Activated naive CD4-positive, alpha-beta T cell treated with anti-CD3 and anti-CD28 coated beads for 36 hours (primary cell): ENCODE data around the gene ENTPD2. TPM values are rescaled to one million over a fixed set of nuclear protein-coding genes. Genes with fewer than 3 reads are reported as not detected.

ENCODE experiments used
- CTCF ChIA-PET: fragments of 350-600 bp; sonication (Branson Sonifier 250); formaldehyde crosslinking; loops from one replicate; lab custom pipeline; 2021; ENCODE audit warnings: antibody characterized with exemption; lab: Charles Lee
- DNase-seq: peaks from one replicate; pipeline ENCODE4 v3.0.0-alpha.2; 2020
- H3K27ac Mint-ChIP-seq: one replicate; pipeline ENCODE4 v1.8.0; 2021; ENCODE audit warnings: mild to moderate bottlenecking, mixed read lengths
- H3K27me3 Mint-ChIP-seq: one replicate; pipeline ENCODE4 v1.8.0; 2021; ENCODE audit warnings: low read depth, mixed read lengths
- H3K36me3 Mint-ChIP-seq: one replicate; pipeline ENCODE4 v1.8.0; 2021; ENCODE audit warnings: low read depth, mixed read lengths
- H3K4me1 Mint-ChIP-seq: one replicate; pipeline ENCODE4 v1.8.0; 2021; ENCODE audit warnings: low read depth, mixed read lengths
- H3K4me3 Mint-ChIP-seq: one replicate; pipeline ENCODE4 v1.8.0; 2021; ENCODE audit warnings: mild to moderate bottlenecking, moderate library complexity, mixed read lengths
- H3K9me3 Mint-ChIP-seq: one replicate; pipeline ENCODE4 v1.8.0; 2021; ENCODE audit warnings: mixed read lengths
- intact Hi-C: fragments of 100-400 bp; cut with micrococcal nuclease; formaldehyde crosslinking; loops from one replicate; pipeline ENCODE4 v1.15.1; 2023
- total RNA-seq, 2 experiments: library from RNA; stranded (reverse); gene quantifications; one replicate each; pipeline ENCODE4 v1.2.3, GENCODE V29; 2021

Gene ENTPD2
- total RNA-seq, 2 experiments from 2014 or later: not detected

DNA sequence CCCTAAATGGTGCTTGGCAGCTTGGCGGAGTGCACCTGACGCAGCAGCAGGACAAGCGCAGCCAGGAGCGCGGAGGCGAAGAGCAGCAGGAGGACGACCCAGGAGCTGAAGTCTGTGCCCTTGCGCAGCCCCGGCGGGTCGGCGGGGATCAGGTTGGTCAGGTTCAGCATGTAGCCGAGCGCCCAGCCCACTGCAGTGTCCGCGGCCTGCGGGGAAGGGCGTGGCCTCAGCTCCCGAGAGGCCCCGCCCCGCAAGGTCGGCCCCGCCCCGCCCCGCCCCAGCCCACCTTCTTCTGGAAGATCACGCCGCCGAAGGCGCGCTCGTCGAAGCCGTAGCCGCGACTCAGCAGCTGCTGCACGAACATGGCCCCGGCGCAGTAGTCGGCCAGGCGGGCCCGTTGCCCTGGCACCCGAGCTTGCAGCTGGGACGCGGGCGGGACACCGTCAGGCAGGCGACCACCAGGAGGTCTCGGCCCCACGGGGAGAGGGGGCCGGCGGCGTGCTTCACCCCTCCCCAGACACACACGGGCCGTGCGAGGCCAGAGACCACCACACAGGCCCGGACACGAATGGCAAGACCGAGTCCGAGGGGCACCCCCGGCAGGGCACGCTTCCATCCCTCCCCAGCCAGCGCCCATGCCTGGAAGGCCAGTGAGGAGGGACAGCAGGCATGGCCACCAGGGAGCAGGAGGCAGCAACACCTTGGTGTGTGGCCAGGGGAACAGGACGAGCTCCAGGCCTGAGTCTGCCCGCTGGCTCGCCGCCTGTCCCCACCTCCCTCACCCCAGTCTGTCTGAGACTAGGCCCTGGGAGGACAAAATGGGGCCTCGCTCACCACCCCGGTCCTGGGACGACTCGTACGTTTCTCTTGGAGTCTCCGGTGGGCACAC, 5.0 kb downstream of the ENTPD2 start:
- Mint-ChIP-seq H3K4me3 (no peak overlapping the region), H3K36me3 (no peaks in the 10 kb centered on the region), H3K27ac (no peak overlapping the region), H3K9me3 (no peaks in the 10 kb centered on the region), H3K27me3 (peaks cover 47% of the 10 kb centered on the region), H3K4me1 (peaks cover 14% of the 10 kb centered on the region)
- intact Hi-C loops: loop anchor here (5.0 kb wide), 2 partner anchors 78 to 188 kb away; no protein-coding TSS in a partner anchor
- DNase-seq: no peak
- CTCF ChIA-PET: interaction anchor here (0.6 to 1.9 kb wide), 11 partner anchors 9 to 540 kb away, joined by 3 to 8 read pairs (median 3); partner anchors contain the start of gene SAPCD2

DNA sequence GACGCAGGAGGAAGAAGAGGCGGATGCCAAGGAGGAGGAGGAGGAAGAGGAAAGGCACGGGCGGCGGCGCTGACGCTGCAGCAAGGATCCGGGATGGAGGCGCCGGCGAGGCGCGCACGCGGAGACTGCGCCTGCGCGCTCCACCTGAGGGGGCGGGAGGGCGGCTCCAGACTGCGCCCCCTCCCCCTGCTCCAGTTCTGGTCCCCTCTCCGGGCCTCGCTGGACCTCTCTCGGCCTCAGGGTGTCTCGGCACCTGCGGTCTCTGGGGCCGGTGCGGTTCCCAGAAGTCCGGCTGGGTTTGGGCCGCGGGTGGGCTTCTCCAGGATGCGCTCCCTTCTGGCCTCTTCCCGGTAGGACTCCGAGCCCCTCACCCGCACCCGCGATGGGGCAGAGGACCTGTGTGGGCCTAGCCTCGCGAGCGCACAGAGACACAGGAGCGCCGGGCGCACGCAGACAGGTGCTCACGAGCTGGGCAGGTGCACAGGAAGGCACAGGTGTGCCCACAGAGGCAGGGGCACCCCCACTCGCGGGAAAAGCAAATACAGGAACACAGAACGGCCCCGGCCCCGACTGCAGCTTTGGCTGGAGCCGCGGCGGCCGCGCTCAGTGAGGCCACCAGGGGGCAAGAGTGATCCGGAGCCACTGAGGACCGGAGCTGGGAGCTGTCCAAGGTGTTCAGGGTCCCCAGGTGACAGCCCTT, 7.6 kb downstream of the ENTPD2 start, which contains the start of gene NPDC1:
NPDC1 (minus strand) TSS at position 90 of the 700 bp plus-strand sequence. CDS start 188 bp downstream, outside the sequence.
- peaks cover 47% of the 10 kb centered on the region for H3K27me3 Mint-ChIP-seq

DNA sequence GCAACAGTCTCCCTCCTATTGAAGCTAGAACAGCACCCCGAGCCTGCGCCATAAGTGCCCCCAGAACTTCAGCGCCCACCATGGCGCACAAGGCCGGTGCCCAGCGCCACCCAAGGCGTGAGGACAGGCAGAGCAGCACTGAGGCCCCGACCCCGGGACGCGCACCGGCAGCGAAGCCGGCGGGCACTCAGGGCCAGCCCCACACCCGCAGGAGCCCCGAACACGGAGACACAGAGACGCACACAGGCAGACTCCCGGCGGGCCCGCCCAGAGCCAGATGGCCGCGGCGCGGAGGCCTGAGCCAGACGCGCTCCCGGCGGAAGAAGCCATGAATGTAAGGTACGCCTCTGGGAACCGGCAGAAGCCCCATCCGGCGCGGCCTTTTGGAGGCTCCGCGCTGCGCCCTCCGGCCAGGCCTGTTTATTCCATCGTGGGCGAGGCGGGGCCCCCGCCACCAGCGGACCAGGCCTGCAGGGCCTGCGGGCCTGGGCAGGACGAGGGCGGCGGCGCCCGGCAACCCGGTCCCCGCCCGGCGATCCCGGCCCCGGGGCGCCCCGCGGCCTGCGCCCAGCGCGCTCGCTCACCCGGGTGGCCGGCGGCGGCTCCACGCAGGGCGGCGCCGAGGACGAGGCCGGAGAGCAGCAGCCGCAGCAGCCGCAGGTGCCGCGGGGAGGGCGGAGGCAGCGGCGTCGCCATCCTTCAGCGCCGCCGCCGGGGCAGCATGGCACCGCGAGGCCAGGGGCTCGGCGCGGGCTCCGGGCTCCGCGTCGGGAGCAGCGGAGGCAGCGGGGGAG, 8.4 kb downstream of the ENTPD2 start:
- H3K36me3 Mint-ChIP-seq: no peaks in the 10 kb centered on the region
- peaks cover 14% of the 10 kb centered on the region for H3K4me1 Mint-ChIP-seq
- CTCF ChIA-PET: interaction anchor here (0.7 to 2.2 kb wide), 5 partner anchors 10 to 38 kb away, joined by 3 to 13 read pairs (median 5); no protein-coding TSS in a partner anchor
- no peak overlapping the region for H3K27ac Mint-ChIP-seq
- peaks cover 45% of the 10 kb centered on the region for H3K27me3 Mint-ChIP-seq
- DNase-seq: no peak
- H3K9me3 Mint-ChIP-seq: no peaks in the 10 kb centered on the region
- intact Hi-C loops: loop anchor here (1.0 to 5.0 kb wide), 3 partner anchors 22 to 192 kb away; no protein-coding TSS in a partner anchor
- H3K4me3 Mint-ChIP-seq: peak overlapping the region; percentile 50

More for the DNA sequence above, 7.6 kb downstream of the ENTPD2 start, which contains the start of gene NPDC1:
- DNase-seq: peak; percentile 90
- Mint-ChIP-seq H3K4me3 (peak within 1 kb of the TSS; percentile 50), H3K4me1 (peaks cover 14% of the 10 kb centered on the region), H3K27ac (no peak within 1 kb of the TSS), H3K9me3 (no peaks in the 10 kb centered on the region), H3K36me3 (no peaks in the 10 kb centered on the region)
- intact Hi-C loops: loop anchor here (1.0 to 5.0 kb wide), 3 partner anchors 21 to 191 kb away; no protein-coding TSS in a partner anchor
- CTCF ChIA-PET: interaction anchor here (0.5 to 1.9 kb wide), 29 partner anchors 10 to 222 kb away, joined by 3 to 37 read pairs (median 4); partner anchors contain the start of genes MAN1B1, RNF224 and SAPCD2

DNA sequence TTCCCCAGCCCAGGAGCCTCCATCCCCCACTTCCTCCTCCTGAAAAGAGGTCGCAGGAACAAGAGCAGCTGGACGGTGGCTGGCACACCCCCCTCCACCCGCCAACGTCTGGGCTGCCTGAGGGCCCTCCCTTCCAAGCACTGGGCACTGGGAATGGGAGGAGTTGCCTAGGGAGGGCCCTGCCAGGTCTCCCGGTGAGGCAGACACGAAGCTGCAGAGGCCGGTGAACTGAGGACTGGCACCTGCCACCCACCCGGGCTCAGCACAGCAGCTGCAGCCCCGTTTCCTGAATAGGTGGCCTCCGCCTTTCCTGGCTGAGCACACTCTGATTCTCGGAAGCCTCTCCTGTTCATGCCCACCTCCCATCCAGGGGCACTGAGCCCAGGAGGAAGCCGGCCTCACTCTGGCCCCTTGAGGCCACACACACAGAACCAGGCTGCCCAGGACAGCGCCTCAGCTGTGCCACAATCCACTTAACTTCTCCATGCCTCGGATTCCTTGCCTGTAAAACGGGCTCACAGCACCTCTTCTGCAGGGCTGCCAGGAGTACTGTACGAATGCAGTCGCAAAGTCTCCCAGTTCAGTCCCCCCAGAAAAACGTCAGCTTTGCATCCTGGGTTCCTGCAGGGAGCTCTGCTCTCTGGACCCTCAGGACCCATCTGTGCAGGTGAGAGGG, 9.2 kb downstream of the ENTPD2 start:
- no peak overlapping the region for H3K27ac Mint-ChIP-seq
- no peaks in the 10 kb centered on the region for H3K9me3 Mint-ChIP-seq
- H3K36me3 Mint-ChIP-seq: no peaks in the 10 kb centered on the region
- DNase-seq: no peak
- peaks cover 39% of the 10 kb centered on the region for H3K27me3 Mint-ChIP-seq
- H3K4me3 Mint-ChIP-seq: peak overlapping the region; percentile 49
- intact Hi-C loops: loop anchor here (5.0 kb wide), 2 partner anchors 83 to 193 kb away; no protein-coding TSS in a partner anchor
- CTCF ChIA-PET: interaction anchor here (0.7 to 2.2 kb wide), 5 partner anchors 9 to 33 kb away, joined by 3 to 13 read pairs (median 4); no protein-coding TSS in a partner anchor
- H3K4me1 Mint-ChIP-seq: peaks cover 11% of the 10 kb centered on the region

DNA sequence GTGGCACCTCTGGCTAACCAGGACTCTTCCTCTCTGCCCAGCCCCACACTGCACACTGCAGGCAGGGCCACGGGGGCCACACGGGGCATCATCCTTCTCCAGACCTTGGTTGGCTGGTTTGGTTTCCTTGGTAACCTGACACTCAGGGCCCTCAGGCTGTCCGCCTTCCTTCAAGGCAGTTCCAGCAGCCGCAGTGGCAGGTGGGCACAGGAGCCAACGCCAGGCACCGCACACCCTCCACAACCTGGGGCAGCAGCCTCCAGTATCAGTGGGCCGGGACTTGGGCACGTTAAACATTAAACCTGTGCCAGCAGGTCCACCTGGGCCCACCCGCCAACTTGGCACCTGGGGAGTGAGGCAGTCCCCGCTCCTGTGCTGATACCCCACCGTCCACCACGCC, 9.8 kb downstream of the ENTPD2 start:
- CTCF ChIA-PET: interaction anchor here (1.1 to 2.2 kb wide), 3 partner anchors 9 to 20 kb away, joined by 3 to 13 read pairs (median 7); no protein-coding TSS in a partner anchor
- peaks cover 9% of the 10 kb centered on the region for H3K4me1 Mint-ChIP-seq
- H3K36me3 Mint-ChIP-seq: no peaks in the 10 kb centered on the region
- H3K4me3 Mint-ChIP-seq: no peak overlapping the region
- intact Hi-C loops: no loop called here
- H3K27ac Mint-ChIP-seq: no peak overlapping the region
- no peaks in the 10 kb centered on the region for H3K9me3 Mint-ChIP-seq
- no peak for DNase-seq
- H3K27me3 Mint-ChIP-seq: peaks cover 36% of the 10 kb centered on the region

DNA sequence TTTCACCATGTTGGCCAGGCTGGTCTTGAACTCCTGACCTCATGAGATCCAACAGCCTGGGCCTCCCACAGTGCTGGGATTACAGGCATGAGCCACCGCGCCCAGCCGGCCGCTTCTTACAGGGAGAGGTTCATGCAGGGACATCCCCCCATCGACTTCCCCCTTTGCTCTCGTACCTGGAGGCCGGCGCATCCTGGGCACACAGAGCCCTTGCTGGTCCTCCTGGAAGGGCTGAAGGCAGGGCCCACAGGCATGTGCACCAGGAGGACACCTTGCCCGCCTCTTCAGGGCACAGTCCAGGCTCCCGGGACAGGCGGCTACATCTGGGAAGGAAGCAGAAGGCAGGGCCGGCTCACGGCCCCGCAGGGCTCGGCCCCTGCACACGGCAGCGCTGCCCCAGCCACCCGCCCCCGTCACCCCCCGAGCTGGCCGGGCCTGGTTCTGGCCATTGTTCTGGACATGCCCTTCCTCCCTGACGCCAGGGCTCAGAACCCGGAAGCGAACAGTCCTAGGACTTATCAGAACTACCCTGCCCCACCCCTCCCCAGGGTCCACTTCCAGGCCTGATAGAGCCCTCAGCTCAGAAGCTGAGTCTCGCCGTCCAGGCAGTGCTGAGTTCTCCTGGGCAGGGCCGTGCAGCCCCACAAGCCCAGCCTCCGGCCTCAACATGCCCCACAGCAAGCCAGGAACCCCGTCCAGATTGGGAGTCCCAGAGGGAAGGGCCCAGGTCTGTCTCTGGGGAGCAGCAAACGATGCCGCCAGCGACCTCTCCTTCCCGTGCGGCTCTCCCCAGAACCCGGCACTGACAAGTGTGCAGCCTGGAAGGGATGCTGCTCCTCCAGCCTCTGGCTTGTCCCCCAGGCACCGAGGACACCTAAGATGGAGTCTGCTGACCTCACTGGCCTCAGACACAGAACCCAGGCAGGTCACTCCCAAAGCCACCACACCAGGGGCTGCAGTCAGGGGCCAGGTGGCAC, 10.8 kb downstream of the ENTPD2 start:
- Mint-ChIP-seq H3K9me3 (no peaks in the 10 kb centered on the region), H3K4me3 (no peak overlapping the region), H3K4me1 (peaks cover 9% of the 10 kb centered on the region), H3K36me3 (no peaks in the 10 kb centered on the region), H3K27me3 (peaks cover 34% of the 10 kb centered on the region), H3K27ac (no peak overlapping the region)
- intact Hi-C loops: no loop called here
- CTCF ChIA-PET: interaction anchor here (2.1 to 2.2 kb wide), 2 partner anchors 8 to 14 kb away, joined by 5 to 13 read pairs; no protein-coding TSS in a partner anchor
- no peak for DNase-seq

DNA sequence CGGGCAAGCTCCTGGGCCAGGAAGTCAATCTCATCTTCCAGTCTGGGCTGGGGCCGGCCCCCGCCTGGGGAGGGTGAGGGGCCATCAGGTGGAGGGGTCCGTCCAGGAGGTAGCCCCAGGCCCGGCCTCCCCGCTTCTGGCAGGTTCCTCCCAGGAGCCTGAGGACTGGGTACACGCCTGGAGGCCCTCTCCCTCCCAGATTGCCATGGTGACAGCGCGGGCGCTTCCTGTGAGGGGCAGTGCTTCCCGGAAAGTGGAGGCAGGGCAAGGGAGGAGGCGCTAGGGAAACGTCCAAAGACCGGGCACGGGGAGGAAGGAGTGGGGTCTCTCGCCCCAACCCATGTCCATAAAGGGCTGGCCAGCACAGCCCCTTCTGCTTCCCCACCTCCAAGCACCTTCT, 12.7 kb downstream of the ENTPD2 start:
- Mint-ChIP-seq H3K27me3 (peaks cover 18% of the 10 kb centered on the region), H3K27ac (no peak overlapping the region), H3K9me3 (no peaks in the 10 kb centered on the region), H3K4me1 (peaks cover 6% of the 10 kb centered on the region), H3K36me3 (no peaks in the 10 kb centered on the region), H3K4me3 (no peak overlapping the region)
- intact Hi-C loops: no loop called here
- DNase-seq: no peak
- CTCF ChIA-PET: no interaction called here

DNA sequence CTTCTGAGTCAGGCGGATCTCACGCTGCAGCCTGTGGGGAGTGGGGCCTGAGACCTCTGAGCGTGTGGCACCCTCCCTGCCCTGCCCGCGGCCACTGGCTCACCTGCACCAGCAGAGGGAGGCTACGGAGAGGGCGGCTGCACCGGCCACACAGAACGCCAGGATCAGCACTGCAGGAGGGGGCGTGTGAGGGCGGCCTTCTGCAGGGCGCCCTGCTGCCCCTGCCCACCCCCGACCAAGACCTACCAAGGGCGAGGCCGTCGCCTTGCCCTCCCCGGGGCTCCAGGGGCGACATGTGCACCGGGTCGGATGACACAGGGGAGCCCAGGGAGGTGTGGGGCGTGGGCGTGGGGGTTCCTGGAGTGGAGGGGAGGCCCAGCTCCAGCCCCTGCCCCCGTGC, 13.3 kb downstream of the ENTPD2 start:
- Mint-ChIP-seq H3K9me3 (no peaks in the 10 kb centered on the region), H3K27me3 (peaks cover 18% of the 10 kb centered on the region), H3K36me3 (no peaks in the 10 kb centered on the region), H3K27ac (no peak overlapping the region), H3K4me1 (peaks cover 6% of the 10 kb centered on the region), H3K4me3 (no peak overlapping the region)
- CTCF ChIA-PET: no interaction called here
- intact Hi-C loops: no loop called here
- no peak for DNase-seq

DNA sequence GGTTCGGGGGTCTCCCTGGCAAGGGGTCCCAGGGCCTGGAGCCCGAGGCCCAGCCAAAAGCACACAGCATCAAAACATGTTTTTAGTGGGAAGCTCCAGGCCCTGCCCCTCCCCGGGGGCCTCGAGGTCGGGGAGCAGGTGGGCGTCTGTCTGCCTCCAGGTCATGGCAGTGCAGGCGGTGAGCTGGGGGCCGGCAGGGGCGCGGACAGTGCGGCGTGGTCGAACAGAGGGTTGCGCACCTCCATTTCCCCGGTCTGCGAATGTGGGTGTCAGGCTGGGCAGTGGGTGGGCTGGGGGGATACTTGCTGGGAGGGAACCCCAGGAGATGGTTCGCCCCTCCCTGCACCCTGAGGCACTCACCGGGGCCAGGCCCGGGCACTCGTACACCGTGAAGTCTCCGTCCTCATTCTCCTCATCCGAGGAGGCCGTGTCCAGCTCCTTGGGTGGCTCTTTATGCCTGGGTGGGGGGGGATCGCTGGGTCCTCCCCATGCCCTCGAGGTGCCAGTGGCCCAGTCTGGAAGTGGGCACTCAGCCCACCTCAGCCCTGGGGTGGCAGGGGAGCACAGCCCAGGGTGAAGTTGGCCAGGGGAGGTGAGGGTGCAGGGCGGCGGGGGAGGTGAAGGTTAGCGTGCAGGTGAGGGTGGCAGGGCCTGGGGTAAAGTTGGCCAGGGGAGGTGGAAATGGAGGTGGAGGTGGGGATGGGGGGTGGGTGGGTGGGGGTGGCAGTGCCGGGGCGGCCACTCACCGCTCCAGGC, 14.1 kb downstream of the ENTPD2 start:
- intact Hi-C loops: no loop called here
- CTCF ChIA-PET: interaction anchor here (0.7 to 2.5 kb wide), 4 partner anchors 9 to 28 kb away, joined by 3 to 12 read pairs (median 4); no protein-coding TSS in a partner anchor

More for the DNA sequence above, 14.1 kb downstream of the ENTPD2 start:
- Mint-ChIP-seq H3K27me3 (peaks cover 14% of the 10 kb centered on the region), H3K36me3 (no peaks in the 10 kb centered on the region), H3K4me1 (peaks cover 7% of the 10 kb centered on the region), H3K27ac (no peak overlapping the region), H3K4me3 (no peak overlapping the region), H3K9me3 (no peaks in the 10 kb centered on the region)
- no peak for DNase-seq
